Measurements from ENCODE around the gene RNF207. TPM values are rescaled to one million over a fixed set of nuclear protein-coding genes. Genes with fewer than 3 reads are reported as not detected.

Gene RNF207
- polyA plus RNA-seq, 1 of the 3 experiments (the other 2 are of a cell fraction): 25.4 TPM

- TF ChIP-seq, protein P1, sequence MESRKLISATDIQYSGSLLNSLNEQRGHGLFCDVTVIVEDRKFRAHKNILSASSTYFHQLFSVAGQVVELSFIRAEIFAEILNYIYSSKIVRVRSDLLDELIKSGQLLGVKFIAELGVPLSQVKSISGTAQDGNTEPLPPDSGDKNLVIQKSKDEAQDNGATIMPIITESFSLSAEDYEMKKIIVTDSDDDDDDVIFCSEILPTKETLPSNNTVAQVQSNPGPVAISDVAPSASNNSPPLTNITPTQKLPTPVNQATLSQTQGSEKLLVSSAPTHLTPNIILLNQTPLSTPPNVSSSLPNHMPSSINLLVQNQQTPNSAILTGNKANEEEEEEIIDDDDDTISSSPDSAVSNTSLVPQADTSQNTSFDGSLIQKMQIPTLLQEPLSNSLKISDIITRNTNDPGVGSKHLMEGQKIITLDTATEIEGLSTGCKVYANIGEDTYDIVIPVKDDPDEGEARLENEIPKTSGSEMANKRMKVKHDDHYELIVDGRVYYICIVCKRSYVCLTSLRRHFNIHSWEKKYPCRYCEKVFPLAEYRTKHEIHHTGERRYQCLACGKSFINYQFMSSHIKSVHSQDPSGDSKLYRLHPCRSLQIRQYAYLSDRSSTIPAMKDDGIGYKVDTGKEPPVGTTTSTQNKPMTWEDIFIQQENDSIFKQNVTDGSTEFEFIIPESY (IDR thresholded peaks at IDR 0.05; ENCODE audit: borderline replicate concordance, low read depth): no peak
- TF ChIP-seq NFIC (IDR thresholded peaks at IDR 0.05; ENCODE audit: borderline replicate concordance) (no peak), RAD21 (IDR thresholded peaks at IDR 0.05; ENCODE audit: low read length) (no peak), TEAD4 (IDR thresholded peaks at IDR 0.05; ENCODE audit: borderline replicate concordance, insufficient read depth) (no peak), POLR2AphosphoS5 (IDR thresholded peaks at IDR 0.05; ENCODE audit: low read depth, low read length) (no peak), RFX5 (IDR thresholded peaks at IDR 0.05; ENCODE audit: low read length) (no peak), RXRA (IDR thresholded peaks at IDR 0.05; ENCODE audit: borderline replicate concordance, low read depth) (no peak)
Measured at GRCh38 chr1:6174621-6175410, 31.1 kb upstream of the RNF207 start (continued).

GRCh38 chr1:6175411-6175828, 30.5 kb upstream of the RNF207 start:
- no peaks in the 10 kb centered on the region for H3K79me2 ChIP-seq (ENCODE audit: insufficient read depth)
- no peak overlapping the region for H3K27ac ChIP-seq (ENCODE audit: low read depth in 2 of 2, low read length in 1 of 2)
- no peaks in the 10 kb centered on the region for H3K9me2 ChIP-seq
- no peak overlapping the region for H3K4me3 ChIP-seq (ENCODE audit: low read depth in 2 of 2, low read length in 1 of 2)
- H3K36me3 ChIP-seq (replicated peaks in 1 of 2; ENCODE audit: control insufficient read depth in 1 of 2, insufficient read depth in 2 of 2, low read length in 1 of 2): no peaks in the 10 kb centered on the region
- no peaks in the 10 kb centered on the region for H3F3A ChIP-seq (replicated peaks; ENCODE audit: insufficient read depth)
- H2AFZ ChIP-seq (ENCODE audit: low read depth): no peak overlapping the region
- no peak overlapping the region for H3K4me2 ChIP-seq
- H3K9ac ChIP-seq: no peak overlapping the region
- ChIA-PET CTCF (no interaction called here), POLR2A (no interaction called here)
- peaks cover 0 to 19% of the 10 kb centered on the region in 2 experiments; a peak in 1 of 4 replicates for H3K4me1 ChIP-seq (ENCODE audit: control insufficient read depth in 1 of 2, insufficient read depth in 2 of 2, low read depth in 1 of 2, low read length in 1 of 2)
- TF ChIP-seq ELF1 (IDR thresholded peaks at IDR 0.05) (no peak), USF1 (IDR thresholded peaks at IDR 0.05; ENCODE audit: borderline replicate concordance, low read depth) (no peak), TEAD4 (IDR thresholded peaks at IDR 0.05; ENCODE audit: borderline replicate concordance, insufficient read depth) (no peak), FOSL2 (IDR thresholded peaks at IDR 0.05; ENCODE audit: borderline replicate concordance, low read depth) (no peak)
- H3K9me3 ChIP-seq: no peaks in the 10 kb centered on the region
- H4K20me1 ChIP-seq (ENCODE audit: insufficient read depth): no peaks in the 10 kb centered on the region
- no peak for DNase-seq
- H3K27me3 ChIP-seq (ENCODE audit: insufficient read depth): peaks cover 8% of the 10 kb centered on the region; the same call in 1 of the 2 replicates
- WGBS (ENCODE audit: low lambda C conversion rate): 78% methylated on average over 6 of the region's 6 CpGs

DNA sequence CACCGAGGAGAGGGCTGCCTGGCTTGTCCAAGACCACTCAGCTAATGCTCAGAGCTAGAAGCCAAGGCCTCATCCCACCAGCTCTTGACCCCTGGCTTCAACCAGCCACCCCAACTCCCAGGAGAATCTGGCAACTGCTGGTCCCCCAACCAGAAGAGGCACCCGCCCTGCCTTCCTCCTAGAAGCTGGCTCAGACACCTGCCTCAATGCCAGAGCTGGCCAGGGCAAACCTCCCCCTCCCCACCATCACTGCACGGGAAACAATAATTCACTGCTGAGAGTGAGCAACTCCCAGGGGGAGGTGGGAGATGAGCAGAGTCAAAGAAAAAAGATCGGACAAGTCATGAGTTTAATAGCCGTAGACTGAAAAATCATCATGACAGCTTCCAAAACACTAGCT, 29.1 kb upstream of the RNF207 start:
- 67% methylated on average over 4 of the region's 5 CpGs for WGBS (ENCODE audit: low lambda C conversion rate)
- POLR2A ChIA-PET: no interaction called here
- no peak for TF ChIP-seq FOSL2 (IDR thresholded peaks at IDR 0.05; ENCODE audit: borderline replicate concordance, low read depth)
- TF ChIP-seq, protein P2, sequence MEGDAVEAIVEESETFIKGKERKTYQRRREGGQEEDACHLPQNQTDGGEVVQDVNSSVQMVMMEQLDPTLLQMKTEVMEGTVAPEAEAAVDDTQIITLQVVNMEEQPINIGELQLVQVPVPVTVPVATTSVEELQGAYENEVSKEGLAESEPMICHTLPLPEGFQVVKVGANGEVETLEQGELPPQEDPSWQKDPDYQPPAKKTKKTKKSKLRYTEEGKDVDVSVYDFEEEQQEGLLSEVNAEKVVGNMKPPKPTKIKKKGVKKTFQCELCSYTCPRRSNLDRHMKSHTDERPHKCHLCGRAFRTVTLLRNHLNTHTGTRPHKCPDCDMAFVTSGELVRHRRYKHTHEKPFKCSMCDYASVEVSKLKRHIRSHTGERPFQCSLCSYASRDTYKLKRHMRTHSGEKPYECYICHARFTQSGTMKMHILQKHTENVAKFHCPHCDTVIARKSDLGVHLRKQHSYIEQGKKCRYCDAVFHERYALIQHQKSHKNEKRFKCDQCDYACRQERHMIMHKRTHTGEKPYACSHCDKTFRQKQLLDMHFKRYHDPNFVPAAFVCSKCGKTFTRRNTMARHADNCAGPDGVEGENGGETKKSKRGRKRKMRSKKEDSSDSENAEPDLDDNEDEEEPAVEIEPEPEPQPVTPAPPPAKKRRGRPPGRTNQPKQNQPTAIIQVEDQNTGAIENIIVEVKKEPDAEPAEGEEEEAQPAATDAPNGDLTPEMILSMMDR (IDR thresholded peaks at IDR 0.05): no peak
- no peak for TF ChIP-seq FOXM1 (IDR thresholded peaks at IDR 0.05; ENCODE audit: low read depth)
- TF ChIP-seq USF1 (IDR thresholded peaks at IDR 0.05; ENCODE audit: borderline replicate concordance, low read depth): no peak
- TF ChIP-seq RCOR1 (IDR thresholded peaks at IDR 0.05; ENCODE audit: low read length): no peak
- no peak for TF ChIP-seq ELF1 (IDR thresholded peaks at IDR 0.05)
- no peak for TF ChIP-seq MXI1 (IDR thresholded peaks at IDR 0.05; ENCODE audit: low read depth, low read length)
- no peak for TF ChIP-seq EZH2phosphoT487 (IDR thresholded peaks at IDR 0.05; ENCODE audit: borderline replicate concordance, low read depth)
- TF ChIP-seq MEF2A (IDR thresholded peaks at IDR 0.05; ENCODE audit: borderline replicate concordance, low read depth): no peak
- TF ChIP-seq PBX3 (IDR thresholded peaks at IDR 0.05): no peak
- TF ChIP-seq JUND (IDR thresholded peaks at IDR 0.05): no peak
- TF ChIP-seq YY1 (IDR thresholded peaks at IDR 0.05; ENCODE audit: low read depth): no peak
- TF ChIP-seq RXRA (IDR thresholded peaks at IDR 0.05; ENCODE audit: borderline replicate concordance, low read depth): no peak

More for the DNA sequence above, 29.1 kb upstream of the RNF207 start:
- no peaks in the 10 kb centered on the region for H3F3A ChIP-seq (replicated peaks; ENCODE audit: insufficient read depth)
- H3K4me3 ChIP-seq (ENCODE audit: low read depth in 2 of 2, low read length in 1 of 2): no peak overlapping the region
- H2AFZ ChIP-seq (ENCODE audit: low read depth): no peak overlapping the region
- peaks cover 8% of the 10 kb centered on the region; the same call in 1 of the 2 replicates for H3K27me3 ChIP-seq (ENCODE audit: insufficient read depth)
- no peak overlapping the region for H3K4me2 ChIP-seq
- H4K20me1 ChIP-seq (ENCODE audit: insufficient read depth): no peaks in the 10 kb centered on the region
- DNase-seq: no peak
- H3K79me2 ChIP-seq (ENCODE audit: insufficient read depth): no peaks in the 10 kb centered on the region
- H3K9me3 ChIP-seq: no peaks in the 10 kb centered on the region
- H3K27ac ChIP-seq (ENCODE audit: low read depth in 2 of 2, low read length in 1 of 2): no peak overlapping the region
- no peaks in the 10 kb centered on the region for H3K36me3 ChIP-seq (replicated peaks in 1 of 2; ENCODE audit: control insufficient read depth in 1 of 2, insufficient read depth in 2 of 2, low read length in 1 of 2)
- CTCF ChIA-PET: interaction anchor here (0.9 to 2.1 kb wide), 8 partner anchors 9 to 247 kb away, joined by 3 to 9 read pairs (median 6); no protein-coding TSS in a partner anchor
- H3K9ac ChIP-seq: no peak overlapping the region
- H3K4me1 ChIP-seq (ENCODE audit: control insufficient read depth in 1 of 2, insufficient read depth in 2 of 2, low read depth in 1 of 2, low read length in 1 of 2): peaks cover 0 to 8% of the 10 kb centered on the region in 2 experiments; a peak in 1 of 4 replicates
- H3K9me2 ChIP-seq: no peaks in the 10 kb centered on the region

Data from SK-N-SH (cell line).